IMR-90 (cell line): ENCODE data around the gene ZNF12. TPM values are rescaled to one million over a fixed set of nuclear protein-coding genes. Genes with fewer than 3 reads are reported as not detected.

Experiments used
- ATAC-seq: fragments of 200-7000 bp; cut with Tn5 transposase; 2 replicates; pipeline ENCODE4 v1.9.1; 2020; ENCODE audit warnings: low read depth, mild to moderate bottlenecking, moderate library complexity
- BruUV-seq: library from RNA; stranded (reverse); fragments of 400-500 nt; replicated peaks from 2 replicates; lab custom pipeline; 2021; lab: Mats Ljungman, UMichigan
- CTCF ChIA-PET: fragments of 300-600 bp; formaldehyde crosslinking; extraction: SDS; loops from one replicate; lab custom pipeline; 2021; ENCODE audit warnings: antibody characterized with exemption; lab: Yijun Ruan, JAX
- POLR2A ChIA-PET: fragments of 300-600 bp; sonication (Branson Sonifier 250); formaldehyde crosslinking; loops from one replicate; lab custom pipeline; 2022; ENCODE audit warnings: antibody characterized with exemption; ENCODE audit not compliant: unreplicated experiment; lab: Charles Lee
- DNase-seq: peaks from one replicate; pipeline ENCODE4 v3.0.0; 2013
- H2AFZ ChIP-seq: replicated peaks from 2 replicates; pipeline ENCODE3; 2013; ENCODE audit warnings: low read length, mild to moderate bottlenecking; ENCODE audit not compliant: poor library complexity
- H2AK5ac ChIP-seq: 2 replicates; pipeline ENCODE4 v1.6.1; 2013; ENCODE audit warnings: low read depth, low read length, inconsistent platforms
- H2AK9ac ChIP-seq: replicated peaks from 2 replicates; pipeline ENCODE3; 2013; ENCODE audit warnings: mild to moderate bottlenecking, low read depth, low read length, moderate library complexity; ENCODE audit not compliant: poor library complexity
- H2BK120ac ChIP-seq: 2 replicates; pipeline ENCODE4 v1.6.1; 2013; ENCODE audit warnings: low read depth, low read length, inconsistent platforms
- H2BK15ac ChIP-seq: 3 replicates; pipeline ENCODE4 v1.6.1; 2013; ENCODE audit warnings: low read depth, low read length, inconsistent platforms
- H2BK20ac ChIP-seq: 2 replicates; pipeline ENCODE4 v1.6.1; 2013; ENCODE audit warnings: low read depth, mild to moderate bottlenecking, inconsistent platforms, low read length, moderate library complexity
- H2BK5ac ChIP-seq: 2 replicates; pipeline ENCODE4 v1.6.1; 2013; ENCODE audit warnings: mild to moderate bottlenecking, low read depth, low read length, inconsistent platforms; ENCODE audit not compliant: poor library complexity, severe bottlenecking
- H3K14ac ChIP-seq: replicated peaks from 2 replicates; pipeline ENCODE4 v1.6.1; 2013; ENCODE audit warnings: low read depth, low read length, inconsistent platforms
- H3K18ac ChIP-seq: 2 replicates; pipeline ENCODE4 v1.6.1; 2013; ENCODE audit warnings: low read depth, low read length, control low read depth
- H3K23ac ChIP-seq: 2 replicates; pipeline ENCODE4 v1.6.1; 2013; ENCODE audit warnings: low read depth, low read length, inconsistent platforms
- H3K27ac ChIP-seq: 2 replicates; pipeline ENCODE4 v1.5.1; 2013; ENCODE audit warnings: mild to moderate bottlenecking, control low read depth, low read length; ENCODE audit not compliant: insufficient read depth
- H3K27me3 ChIP-seq: 2 replicates; pipeline ENCODE4 v1.6.1; 2013; ENCODE audit warnings: low read length; ENCODE audit not compliant: control insufficient read depth, insufficient read depth
- H3K36me3 ChIP-seq: 2 replicates; pipeline ENCODE4 v1.6.1; 2013; ENCODE audit warnings: low read length, mixed read lengths; ENCODE audit not compliant: control insufficient read depth, insufficient read depth
- H3K4ac ChIP-seq: 2 replicates; pipeline ENCODE4 v1.6.1; 2013; ENCODE audit warnings: low read depth, low read length, inconsistent platforms
- H3K4me1 ChIP-seq: 2 replicates; pipeline ENCODE4 v1.6.1; 2013; ENCODE audit warnings: low read length, mixed read lengths; ENCODE audit not compliant: control insufficient read depth, insufficient read depth
- H3K4me2 ChIP-seq: 2 replicates; pipeline ENCODE4 v1.6.1; 2013; ENCODE audit warnings: low read depth, mild to moderate bottlenecking, control low read depth, low read length, moderate library complexity
- H3K4me3 ChIP-seq: 2 replicates; pipeline ENCODE4 v1.5.1; 2013; ENCODE audit warnings: low read depth, mild to moderate bottlenecking, control low read depth, low read length, moderate library complexity; ENCODE audit not compliant: insufficient read depth
- H3K56ac ChIP-seq: 2 replicates; pipeline ENCODE4 v1.6.1; 2013; ENCODE audit warnings: low read length, inconsistent platforms; ENCODE audit not compliant: insufficient read depth; ENCODE audit errors: extremely low read depth
- H3K79me1 ChIP-seq, 2 experiments: 2 replicates each; pipeline ENCODE4 v1.6.1; 2013; ENCODE audit warnings: low read length in 2 of 2, inconsistent platforms in 1 of 2, low read depth in 1 of 2
- H3K9ac ChIP-seq: 2 replicates; pipeline ENCODE4 v1.6.1; 2013; ENCODE audit warnings: low read depth, low read length, control low read depth
- H3K9me1 ChIP-seq: 2 replicates; pipeline ENCODE4 v1.6.1; 2013; ENCODE audit warnings: low read length, inconsistent platforms; ENCODE audit not compliant: insufficient read depth
- H3K9me3 ChIP-seq: 2 replicates; pipeline ENCODE4 v1.6.1; 2013; ENCODE audit warnings: low read length; ENCODE audit not compliant: control insufficient read depth, insufficient read depth
- H4K20me1 ChIP-seq: 2 replicates; pipeline ENCODE4 v1.6.1; 2013; ENCODE audit warnings: low read length, inconsistent platforms; ENCODE audit not compliant: insufficient read depth
- H4K5ac ChIP-seq: 2 replicates; pipeline ENCODE4 v1.6.1; 2013; ENCODE audit warnings: mild to moderate bottlenecking, low read depth, low read length, control low read depth
- H4K8ac ChIP-seq, 2 experiments: 2 replicates each; pipeline ENCODE4 v1.6.1; 2013; ENCODE audit warnings: low read depth in 2 of 2, low read length in 2 of 2, control low read depth in 1 of 2, inconsistent platforms in 1 of 2
- H4K91ac ChIP-seq: 2 replicates; pipeline ENCODE4 v1.6.1; 2013; ENCODE audit warnings: low read depth, low read length, inconsistent platforms; ENCODE audit not compliant: insufficient read depth
- CHD1 ChIP-seq: IDR thresholded peaks from 2 replicates; pipeline ENCODE4 v1.6.1; 2012; ENCODE audit warnings: low read depth, low read length, improper control_type of control experiment
- FOS ChIP-seq: fragments of 150-350 bp; IDR thresholded peaks from 2 replicates; pipeline ENCODE4 v1.6.1; 2016; ENCODE audit warnings: low read depth, low read length
- MAFK ChIP-seq: IDR thresholded peaks from 2 replicates; pipeline ENCODE4 v1.6.1; 2012; ENCODE audit warnings: low read depth, low read length, improper control_type of control experiment
- MAZ ChIP-seq: IDR thresholded peaks from 2 replicates; pipeline ENCODE4 v1.6.1; 2012; ENCODE audit warnings: low read depth, mild to moderate bottlenecking, low read length, improper control_type of control experiment, moderate library complexity, borderline replicate concordance
- MXI1 ChIP-seq: IDR thresholded peaks from 2 replicates; pipeline ENCODE4 v1.6.1; 2012; ENCODE audit warnings: low read depth, mild to moderate bottlenecking, low read length, moderate library complexity, borderline replicate concordance
- WGBS, 2 experiments: methylation state at CpG; one replicate each; pipeline versions ENCODE4 v1.1.5 to v1.1.7; 2013; ENCODE audit warnings: missing lambda C conversion rate in 2 of 2; ENCODE audit not compliant: insufficient read length in 1 of 2; ENCODE audit errors: extremely low coverage in 2 of 2; 5-methylcytosine and 5-hydroxymethylcytosine counted together
- dilution Hi-C: fragments of 300-500 bp; cut with HindIII; formaldehyde crosslinking; loops from one replicate; pipeline ENCODE4 v1.14.3; 2018; ENCODE audit warnings: low sequenced_read_pairs; ENCODE audit not compliant: unreplicated experiment
- in situ Hi-C: fragments of 300-500 bp; cut with MboI; formaldehyde crosslinking; loops from 3 replicates; pipeline ENCODE4 v1.14.3; 2019; ENCODE audit warnings: low sequenced_read_pairs, inconsistent platforms, mixed read lengths
- intact Hi-C: fragments of 100-400 bp; cut with micrococcal nuclease; formaldehyde crosslinking; loops from 2 replicates; pipeline ENCODE4 v1.10.0; 2022
- polyA plus RNA-seq, 3 experiments: library from polyadenylated mRNA; depleted of rRNA; stranded (reverse); fragments of >200 nt; gene quantifications; 2 replicates each; pipeline ENCODE4 v1.2.3, GENCODE V29; 2012; ENCODE audit warnings: low replicate concordance in 1 of 3
- total RNA-seq: library from RNA; depleted of rRNA; stranded (reverse); fragments of >200 nt; gene quantifications from 2 replicates; pipeline ENCODE4 v1.2.3, GENCODE V29; 2012

The ZNF12 gene
- total and polyA plus RNA-seq, 2 of the 4 experiments (the other 2 are of a cell fraction): 8.2 to 20.8 TPM

- Histone ChIP-seq H3K27me3 (peaks cover 5% of the 10 kb centered on the region; the same call in 1 of the 2 replicates), H3K4me1 (no peaks in the 10 kb centered on the region), H2AFZ (no peak overlapping the region), H4K5ac (no peak overlapping the region), H4K91ac (no peak overlapping the region), H3K27ac (no peak overlapping the region), H3K9me3 (no peaks in the 10 kb centered on the region; the same call in 1 of the 2 replicates), H3K18ac (no peak overlapping the region), H3K4me3 (no peak overlapping the region), H3K79me1 (no peaks in the 10 kb centered on the region), H3K14ac (no peak overlapping the region), H3K56ac (no peak overlapping the region), H2BK20ac (no peak overlapping the region), H3K36me3 (no peaks in the 10 kb centered on the region), H2BK120ac (no peak overlapping the region), H3K4ac (no peak overlapping the region), H2AK9ac (no peak overlapping the region), H2AK5ac (no peak overlapping the region), H3K23ac (no peak overlapping the region), H2BK5ac (no peak overlapping the region), H4K20me1 (no peaks in the 10 kb centered on the region), H4K8ac (no peak overlapping the region), H3K9ac (no peak overlapping the region), H2BK15ac (no peak overlapping the region), H3K9me1 (no peaks in the 10 kb centered on the region), H3K4me2 (no peak overlapping the region)
- intact Hi-C loops (no loop called here), dilution Hi-C loops (no loop called here), in situ Hi-C loops (no loop called here)
- ChIA-PET CTCF (no interaction called here), POLR2A (no interaction called here)
- ATAC-seq (no peak), DNase-seq (no peak)
- BruUV-seq: no TSS peak
- TF ChIP-seq MAFK (no peak), MXI1 (no peak), FOS (no peak), MAZ (no peak), CHD1 (no peak)
- WGBS, 2 experiments: 40% methylated on average over 1 of the region's 5 CpGs; no CpG with 5 or more reads in 1 of the 2 experiments
These were observed 7.6 kb upstream of the ZNF12 start for GRCh38 chr7:6714360-6714759.
